ENCODE data around the gene SFT2D3.
"Not testable (repeated sequence)": the region's sequence is repeated elsewhere in the genome, so short reads cannot be mapped to it uniquely, and the experiment has no call there.

The SFT2D3 gene

GRCh38 chr2:127712999-127713398 lies 11.7 kb downstream of the SFT2D3 start:
- DNase-seq = no peak

- no peak for DNase-seq
These were observed 12.3 kb downstream of the SFT2D3 start for GRCh38 chr2:127713562-127713961.

- no peak for DNase-seq
These were observed 14.6 kb downstream of the SFT2D3 start for GRCh38 chr2:127715778-127716449.

GRCh38 chr2:127718271-127718670 lies 17.0 kb downstream of the SFT2D3 start:
- DNase-seq = no peak

- no peak for DNase-seq
These were observed 18.3 kb downstream of the SFT2D3 start for GRCh38 chr2:127719301-127720218.

- no peak for DNase-seq
These were observed 20.1 kb downstream of the SFT2D3 start for GRCh38 chr2:127721311-127721977.

GRCh38 chr2:127721978-127722355 lies 20.7 kb downstream of the SFT2D3 start:
- no peak for DNase-seq

- DNase-seq = no peak
These were observed 21.5 kb downstream of the SFT2D3 start for GRCh38 chr2:127722807-127723206.

GRCh38 chr2:127726158-127726880 lies 25.0 kb downstream of the SFT2D3 start:
- DNase-seq = no peak

- DNase-seq = no peak
These were observed 32.0 kb downstream of the SFT2D3 start for GRCh38 chr2:127733113-127733815.

- DNase-seq = no peak
These were observed 32.7 kb downstream of the SFT2D3 start for GRCh38 chr2:127733816-127734537.

GRCh38 chr2:127735044-127735443 lies 33.7 kb downstream of the SFT2D3 start:
- DNase-seq = no peak

GRCh38 chr2:127735537-127736399 lies 34.5 kb downstream of the SFT2D3 start:
- no peak for DNase-seq

GRCh38 chr2:127737892-127738291 lies 36.6 kb downstream of the SFT2D3 start:
- no peak for DNase-seq

- DNase-seq = no peak
These were observed 38.5 kb downstream of the SFT2D3 start for GRCh38 chr2:127739800-127740199.

- DNase-seq = no peak
These were observed 39.5 kb downstream of the SFT2D3 start for GRCh38 chr2:127740665-127741288.

GRCh38 chr2:127743477-127744026 lies 42.3 kb downstream of the SFT2D3 start:
- DNase-seq = no peak

GRCh38 chr2:127747621-127748020 lies 46.3 kb downstream of the SFT2D3 start:
- no peak for DNase-seq

GRCh38 chr2:127749537-127749936 lies 48.2 kb downstream of the SFT2D3 start:
- not testable (repeated sequence) for DNase-seq

GRCh38 chr2:127753374-127753773 lies 52.1 kb downstream of the SFT2D3 start:
- no peak for DNase-seq
